ENCODE data around the gene ABHD6. TPM values are rescaled to one million over a fixed set of nuclear protein-coding genes. Genes with fewer than 3 reads are reported as not detected.

ABHD6 gene
- 10 to 100 TPM; 19.4 to 29.2 (median 28.6) TPM for total RNA-seq

GRCh38 chr3:58237238-58237940, at the start of gene ABHD6:
ABHD6 (plus strand) TSS chr3:58237792; CDS start chr3:58256587, 18,795 bp downstream.
- no peak for TF ChIP-seq CTCF (IDR thresholded peaks at IDR 0.05; ENCODE audit: low read depth)

DNA sequence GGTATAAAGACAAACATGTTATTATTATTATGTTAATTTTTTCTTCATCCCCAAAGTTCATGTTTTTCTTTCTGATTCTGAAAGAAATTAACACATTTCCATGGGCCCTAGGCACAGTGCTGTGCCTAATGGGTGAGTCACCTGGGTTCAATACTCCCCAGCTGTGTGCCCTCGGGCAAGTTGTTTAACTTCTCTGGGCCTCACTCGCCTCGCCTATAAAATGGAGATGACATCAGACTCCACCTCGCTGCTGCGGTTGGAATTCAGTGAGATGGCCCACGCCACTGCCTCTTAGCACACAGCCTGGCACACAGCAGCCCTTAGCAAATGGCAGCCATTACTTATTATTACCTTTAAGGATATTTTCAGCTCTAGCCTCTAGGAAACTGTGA, 49.4 kb upstream of the ABHD6 start:
- TF ChIP-seq CTCF (IDR thresholded peaks at IDR 0.05; ENCODE audit: low read depth): no peak

DNA sequence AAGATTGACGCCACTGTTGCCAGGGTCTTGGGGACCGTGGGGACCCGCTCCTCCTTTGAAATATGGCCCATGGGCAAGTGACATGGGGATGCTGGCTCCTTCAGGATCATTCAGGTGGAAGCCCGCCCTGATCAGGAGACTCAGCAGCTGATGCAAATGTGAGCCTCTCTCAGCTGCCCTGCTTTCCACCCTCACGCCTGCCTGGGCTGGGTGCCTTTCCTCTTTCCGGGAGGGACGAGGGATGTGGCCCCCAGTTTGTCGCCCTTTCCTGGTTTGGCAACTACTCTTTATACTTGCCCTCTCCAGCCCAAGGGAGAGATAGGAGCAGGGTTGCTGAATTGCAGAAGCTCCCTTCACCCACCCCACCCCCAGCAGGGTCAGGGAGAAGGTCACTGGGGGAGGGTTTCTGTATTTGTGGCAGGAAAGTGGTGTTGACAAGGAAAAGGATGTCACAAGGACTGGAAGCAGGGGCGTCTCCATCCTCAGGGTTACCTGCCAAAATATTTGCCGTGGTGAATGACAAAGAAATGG, 48.6 kb upstream of the ABHD6 start:
- TF ChIP-seq CTCF (IDR thresholded peaks at IDR 0.05; ENCODE audit: low read depth): no peak

DNA sequence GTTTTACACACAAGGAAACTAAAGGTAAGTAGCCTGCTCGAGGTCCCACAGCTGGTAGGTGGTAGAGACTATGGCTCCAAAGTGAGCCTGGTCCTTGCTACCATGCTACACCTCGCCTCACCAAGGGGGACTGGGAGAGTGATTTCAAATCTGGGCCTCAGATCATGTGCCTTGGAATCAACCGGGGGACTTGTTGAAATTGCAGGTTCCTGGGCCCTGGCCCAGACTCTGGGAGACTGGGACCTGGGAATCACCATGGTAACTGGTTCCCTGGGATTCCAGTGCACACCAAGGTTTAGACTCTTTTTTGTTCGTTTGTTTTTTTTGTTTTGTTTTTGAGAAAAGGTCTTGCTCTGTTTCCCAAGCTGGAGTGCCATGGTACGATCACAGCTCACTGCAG, 47.9 kb upstream of the ABHD6 start:
- TF ChIP-seq CTCF (IDR thresholded peaks at IDR 0.05; ENCODE audit: low read depth): no peak

GRCh38 chr3:58190291-58190690, 47.3 kb upstream of the ABHD6 start:
- no peak for TF ChIP-seq CTCF (IDR thresholded peaks at IDR 0.05; ENCODE audit: low read depth)

GRCh38 chr3:58190882-58191281, 46.7 kb upstream of the ABHD6 start:
- no peak for TF ChIP-seq CTCF (IDR thresholded peaks at IDR 0.05; ENCODE audit: low read depth)

- no peak for TF ChIP-seq CTCF (IDR thresholded peaks at IDR 0.05; ENCODE audit: low read depth)
These were observed 46.1 kb upstream of the ABHD6 start for GRCh38 chr3:58191361-58191991.

Measured in subcutaneous adipose tissue (tissue), 4 donors.